Measurements from ENCODE around the gene STARD3NL. TPM values are rescaled to one million over a fixed set of nuclear protein-coding genes. Genes with fewer than 3 reads are reported as not detected.

Gene STARD3NL
- total RNA-seq, 1 donor from 2014 or later: 36.9 TPM

DNA sequence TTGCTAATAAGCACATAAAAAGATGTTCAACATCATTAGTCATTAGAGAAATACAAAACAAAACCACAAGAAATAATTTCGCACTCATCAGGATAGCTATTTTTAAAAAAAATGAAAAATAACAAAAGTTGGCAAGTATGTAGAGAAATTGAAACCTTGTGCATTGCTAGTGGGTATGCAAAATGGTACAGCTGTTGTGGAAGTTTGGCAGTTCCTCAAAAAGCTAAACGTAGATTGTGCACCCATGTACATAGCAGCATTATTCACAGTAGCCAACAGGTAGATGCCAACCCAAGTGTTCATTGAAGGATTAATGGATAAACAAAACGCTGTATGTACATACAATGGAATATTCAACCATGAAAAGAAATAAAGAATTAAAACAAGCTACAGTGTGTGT lies 35.3 kb upstream of the STARD3NL start:
- H3K36me3 Mint-ChIP-seq: no peaks in the 10 kb centered on the region
- peaks cover 11% of the 10 kb centered on the region for H3K27me3 Mint-ChIP-seq (ENCODE audit: low read depth)
- no peak for DNase-seq (ENCODE audit: low spot score in 2 of 2, unreplicated experiment in 2 of 2)
- TF ChIP-seq, protein P1, sequence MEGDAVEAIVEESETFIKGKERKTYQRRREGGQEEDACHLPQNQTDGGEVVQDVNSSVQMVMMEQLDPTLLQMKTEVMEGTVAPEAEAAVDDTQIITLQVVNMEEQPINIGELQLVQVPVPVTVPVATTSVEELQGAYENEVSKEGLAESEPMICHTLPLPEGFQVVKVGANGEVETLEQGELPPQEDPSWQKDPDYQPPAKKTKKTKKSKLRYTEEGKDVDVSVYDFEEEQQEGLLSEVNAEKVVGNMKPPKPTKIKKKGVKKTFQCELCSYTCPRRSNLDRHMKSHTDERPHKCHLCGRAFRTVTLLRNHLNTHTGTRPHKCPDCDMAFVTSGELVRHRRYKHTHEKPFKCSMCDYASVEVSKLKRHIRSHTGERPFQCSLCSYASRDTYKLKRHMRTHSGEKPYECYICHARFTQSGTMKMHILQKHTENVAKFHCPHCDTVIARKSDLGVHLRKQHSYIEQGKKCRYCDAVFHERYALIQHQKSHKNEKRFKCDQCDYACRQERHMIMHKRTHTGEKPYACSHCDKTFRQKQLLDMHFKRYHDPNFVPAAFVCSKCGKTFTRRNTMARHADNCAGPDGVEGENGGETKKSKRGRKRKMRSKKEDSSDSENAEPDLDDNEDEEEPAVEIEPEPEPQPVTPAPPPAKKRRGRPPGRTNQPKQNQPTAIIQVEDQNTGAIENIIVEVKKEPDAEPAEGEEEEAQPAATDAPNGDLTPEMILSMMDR (IDR thresholded peaks at IDR 0.05; ENCODE audit: unreplicated experiment): no peak
- no peak overlapping the region for H3K27ac Mint-ChIP-seq
- H3K4me1 Mint-ChIP-seq: no peaks in the 10 kb centered on the region
- no peaks in the 10 kb centered on the region for H3K9me3 Mint-ChIP-seq
- H3K4me3 Mint-ChIP-seq: no peak overlapping the region

DNA sequence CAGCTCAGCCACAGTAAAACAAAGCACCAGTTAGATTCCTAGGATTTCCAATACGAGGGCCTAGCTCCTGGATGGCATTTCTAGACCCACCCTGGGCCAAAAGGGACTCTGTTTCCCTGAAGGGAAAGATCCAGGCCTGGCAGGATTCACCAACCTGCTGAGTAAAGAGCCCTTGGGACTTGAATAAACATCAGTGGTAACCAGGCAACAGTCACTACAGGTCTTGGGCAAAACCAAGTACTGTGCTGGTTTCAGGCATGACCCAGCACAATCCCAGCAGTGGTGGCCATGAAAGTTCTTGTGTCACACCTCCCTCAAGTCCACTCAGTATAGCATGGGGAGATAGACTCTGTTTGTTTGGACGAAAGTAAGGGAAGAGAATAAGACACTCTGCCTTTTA lies 31.0 kb upstream of the STARD3NL start:
- DNase-seq (ENCODE audit: low spot score in 2 of 2, unreplicated experiment in 2 of 2): no peak
- Mint-ChIP-seq H3K36me3 (no peaks in the 10 kb centered on the region), H3K9me3 (peaks cover 5% of the 10 kb centered on the region), H3K27ac (no peak overlapping the region), H3K4me3 (no peak overlapping the region), H3K27me3 (ENCODE audit: low read depth) (peaks cover 18% of the 10 kb centered on the region), H3K4me1 (no peaks in the 10 kb centered on the region)
- TF ChIP-seq, protein P1 (IDR thresholded peaks at IDR 0.05; ENCODE audit: unreplicated experiment): no peak

DNA sequence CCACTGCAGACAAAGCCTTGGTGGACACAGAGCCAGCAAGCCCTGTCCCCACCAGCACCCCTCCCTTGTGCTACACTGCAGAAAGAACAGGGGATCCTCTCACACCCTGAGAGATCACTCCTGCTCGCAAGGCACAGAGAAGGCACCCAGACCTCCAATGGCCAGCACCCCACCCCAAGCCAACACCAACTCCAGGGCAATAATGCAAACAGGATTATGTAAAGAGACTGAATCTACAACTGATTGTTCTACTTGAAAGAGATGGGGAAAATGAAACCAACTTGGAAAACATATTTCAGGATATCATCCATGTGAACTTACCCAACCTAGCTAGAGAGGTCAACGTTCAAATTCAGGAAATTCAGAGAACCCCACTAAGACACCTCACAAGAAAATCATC lies 26.5 kb upstream of the STARD3NL start:
- H3K36me3 Mint-ChIP-seq: no peaks in the 10 kb centered on the region
- H3K27ac Mint-ChIP-seq: no peak overlapping the region
- TF ChIP-seq, protein P1 (IDR thresholded peaks at IDR 0.05; ENCODE audit: unreplicated experiment): no peak
- H3K27me3 Mint-ChIP-seq (ENCODE audit: low read depth): peaks cover 24% of the 10 kb centered on the region
- no peak for DNase-seq (ENCODE audit: low spot score in 2 of 2, unreplicated experiment in 2 of 2)
- H3K4me3 Mint-ChIP-seq: no peak overlapping the region
- peaks cover 25% of the 10 kb centered on the region for H3K9me3 Mint-ChIP-seq
- no peaks in the 10 kb centered on the region for H3K4me1 Mint-ChIP-seq

DNA sequence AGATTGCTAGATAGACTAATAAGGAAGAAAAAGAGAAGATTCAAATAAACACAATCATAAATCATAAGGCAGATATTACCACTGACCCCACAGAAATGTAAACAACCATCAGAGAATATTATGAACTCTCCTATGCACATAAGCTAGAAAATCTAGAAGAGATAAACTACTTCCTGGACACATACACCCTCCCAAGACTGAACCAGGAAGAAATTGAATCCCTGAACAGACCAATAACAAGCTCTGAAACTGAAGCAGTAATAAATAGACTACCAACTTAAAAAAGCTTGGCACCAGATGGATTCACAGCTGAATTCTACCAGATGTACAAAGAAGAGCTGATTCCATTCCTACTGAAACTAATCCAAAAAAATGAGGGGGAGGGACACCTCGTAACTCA lies 24.5 kb upstream of the STARD3NL start:
- TF ChIP-seq, protein P1 (IDR thresholded peaks at IDR 0.05; ENCODE audit: unreplicated experiment): no peak
- Mint-ChIP-seq H3K27me3 (ENCODE audit: low read depth) (peaks cover 22% of the 10 kb centered on the region), H3K9me3 (peaks cover 28% of the 10 kb centered on the region), H3K27ac (no peak overlapping the region), H3K4me3 (no peak overlapping the region), H3K36me3 (no peaks in the 10 kb centered on the region), H3K4me1 (no peaks in the 10 kb centered on the region)
- DNase-seq (ENCODE audit: low spot score in 2 of 2, unreplicated experiment in 2 of 2): no peak

DNA sequence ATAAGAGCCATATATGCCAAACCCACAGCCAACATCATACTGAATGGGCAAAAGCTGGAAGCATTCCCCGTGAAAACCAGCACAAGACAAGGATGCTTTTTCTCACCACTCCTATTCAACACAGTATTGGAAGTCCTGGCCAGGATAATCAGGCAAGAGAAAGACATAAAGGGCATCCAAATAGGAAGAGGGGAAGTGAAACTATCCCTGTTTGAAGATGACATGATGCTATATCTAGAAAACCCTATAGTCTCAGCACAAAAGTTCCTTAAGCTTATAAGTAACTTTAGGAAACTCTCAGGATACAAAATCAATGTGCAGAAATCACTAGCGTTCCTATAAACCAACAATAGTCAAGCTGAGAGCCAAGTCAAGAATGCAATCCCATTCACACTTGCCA lies 23.8 kb upstream of the STARD3NL start:
- Mint-ChIP-seq H3K36me3 (no peaks in the 10 kb centered on the region), H3K4me3 (no peak overlapping the region), H3K27me3 (ENCODE audit: low read depth) (peaks cover 22% of the 10 kb centered on the region), H3K9me3 (peaks cover 28% of the 10 kb centered on the region), H3K27ac (no peak overlapping the region), H3K4me1 (no peaks in the 10 kb centered on the region)
- TF ChIP-seq, protein P1 (IDR thresholded peaks at IDR 0.05; ENCODE audit: unreplicated experiment): no peak
- no peak for DNase-seq (ENCODE audit: low spot score in 2 of 2, unreplicated experiment in 2 of 2)

DNA sequence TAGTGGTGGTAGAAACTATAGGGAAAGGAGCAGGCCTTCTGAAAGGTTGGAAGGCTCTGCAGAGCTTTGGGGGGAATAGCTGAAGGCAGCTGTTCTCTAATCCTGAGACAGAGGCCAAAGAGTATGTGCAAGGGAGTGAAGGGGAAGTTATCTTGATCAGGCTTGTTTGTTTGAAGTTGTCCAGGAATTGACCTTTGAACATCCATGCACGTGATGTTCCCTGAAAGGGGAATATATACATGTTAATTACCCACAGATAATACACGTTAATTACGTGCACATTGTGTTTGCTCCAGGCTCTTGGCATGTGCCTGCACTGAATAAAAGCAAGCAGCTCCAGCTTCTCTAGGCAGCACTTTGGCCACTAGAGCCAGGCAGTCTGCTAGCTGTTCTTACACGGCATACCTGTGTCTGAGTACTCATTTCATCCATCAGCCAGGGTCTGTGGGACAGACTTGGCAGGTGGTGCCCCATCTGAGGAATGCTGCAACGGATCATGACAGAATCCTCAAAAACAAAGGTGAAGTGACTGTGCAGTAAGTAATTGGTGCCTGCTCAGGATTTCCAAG lies 18.0 kb upstream of the STARD3NL start:
- peaks cover 6% of the 10 kb centered on the region for H3K27me3 Mint-ChIP-seq (ENCODE audit: low read depth)
- no peak overlapping the region for H3K27ac Mint-ChIP-seq
- no peaks in the 10 kb centered on the region for H3K4me1 Mint-ChIP-seq
- no peaks in the 10 kb centered on the region for H3K36me3 Mint-ChIP-seq
- no peak for DNase-seq (ENCODE audit: low spot score in 2 of 2, unreplicated experiment in 2 of 2)
- H3K4me3 Mint-ChIP-seq: no peak overlapping the region
- H3K9me3 Mint-ChIP-seq: peaks cover 46% of the 10 kb centered on the region
- TF ChIP-seq, protein P1 (IDR thresholded peaks at IDR 0.05; ENCODE audit: unreplicated experiment): no peak

Measured in mesothelial cell of epicardium (in vitro differentiated cells).